ENCODE measurements around the gene EVA1C. TPM values are rescaled to one million over a fixed set of nuclear protein-coding genes. Genes with fewer than 3 reads are reported as not detected.

EVA1C gene
- total and polyA plus RNA-seq, 10 of the 15 experiments (the other 5 are each of a cell fraction or from before 2014, with no cell fraction given): 0.13 to 0.56 (median 0.34) TPM; not detected in 7

- RAD21 ChIA-PET (ENCODE audit: unreplicated experiment): no interaction called here
Observed at GRCh38 chr21:32415451-32416398, 3.2 kb downstream of the EVA1C start.

More at GRCh38 chr21:32415451-32416398, 3.2 kb downstream of the EVA1C start:
- no peaks in the 10 kb centered on the region for H3K9me3 ChIP-seq (replicated peaks; ENCODE audit: control insufficient read depth, insufficient read depth, low read length)
- BruUV-seq (replicated peaks): no TSS peak
- H3K4me2 ChIP-seq (ENCODE audit: control insufficient read depth, insufficient read depth): no peak overlapping the region
- DNase-seq (ENCODE audit: low read depth, low spot score) (no peak), ATAC-seq (no peak), FAIRE-seq (no peak)
- no peaks in the 10 kb centered on the region for H3K36me3 ChIP-seq (ENCODE audit: control insufficient read depth in 2 of 2, insufficient read depth in 2 of 2, low read length in 1 of 2)
- H3K27me3 ChIP-seq (replicated peaks in 1 of 2; ENCODE audit: control insufficient read depth in 2 of 2, insufficient read depth in 2 of 2, low read length in 1 of 2): peaks cover 3 to 5% of the 10 kb centered on the region in 2 experiments; a peak in 2 of 4 replicates
- no peak overlapping the region for H2AFZ ChIP-seq (ENCODE audit: control insufficient read depth, low read depth, low read length)
- TF ChIP-seq SMAD1 (IDR thresholded peaks at IDR 0.05; ENCODE audit: low read depth, partially characterized antibody) (no peak), WRNIP1 (IDR thresholded peaks at IDR 0.05; ENCODE audit: borderline replicate concordance, low read depth, low read length) (no peak), MXI1 (IDR thresholded peaks at IDR 0.05; ENCODE audit: low read depth, low read length) (no peak), HCFC1 (IDR thresholded peaks at IDR 0.05; ENCODE audit: low read length) (no peak), RFX5 (IDR thresholded peaks at IDR 0.05; ENCODE audit: low read depth, low read length) (no peak), EGR1 (IDR thresholded peaks at IDR 0.05; ENCODE audit: borderline replicate concordance in 1 of 2, low read depth in 2 of 2, low read length in 2 of 2) (no peak), POLR2AphosphoS5 (IDR thresholded peaks at IDR 0.05; ENCODE audit: low read length) (no peak), IRF5 (IDR thresholded peaks at IDR 0.05; ENCODE audit: borderline replicate concordance) (no peak), BRCA1 (IDR thresholded peaks at IDR 0.05; ENCODE audit: low read depth, low read length) (no peak), CREM (IDR thresholded peaks at IDR 0.05; ENCODE audit: low read depth) (no peak), NFXL1 (IDR thresholded peaks at IDR 0.05; ENCODE audit: borderline replicate concordance) (no peak), EED (IDR thresholded peaks at IDR 0.05; ENCODE audit: low read depth) (no peak)
- POLR2A ChIA-PET: no interaction called here
- intact Hi-C loops (cut with micrococcal nuclease; ENCODE audit: unreplicated experiment) (no loop called here), in situ Hi-C loops (cut with MboI) (no loop called here)
- no peak overlapping the region for H3K4me3 ChIP-seq
- SMC1A ChIA-PET (ENCODE audit: uncharacterized antibody, unreplicated experiment): interaction anchor here (1.6 kb wide), 1 partner anchor 14 kb away, joined by 3 read pairs; no protein-coding TSS in a partner anchor
- no peaks in the 10 kb centered on the region for H3K4me1 ChIP-seq (ENCODE audit: control insufficient read depth, insufficient read depth, low read length)
- whole genome bisulfite sequencing (ENCODE audit: insufficient coverage, insufficient replicate concordance, low lambda C conversion rate, missing lambda C conversion rate): 33% methylated on average over 10 of the region's 11 CpGs
- no peak overlapping the region for H3K9ac ChIP-seq (ENCODE audit: control insufficient read depth, insufficient read depth, low read length)
- CTCF ChIA-PET: interaction anchor here (0.5 kb wide), 1 partner anchor 732 kb away, joined by 4 read pairs; no protein-coding TSS in a partner anchor
- no peaks in the 10 kb centered on the region for H3K79me2 ChIP-seq (ENCODE audit: control insufficient read depth, insufficient read depth, low read length)
- H3K27ac ChIP-seq (ENCODE audit: control insufficient read depth, insufficient read depth): no peak overlapping the region
- H4K20me1 ChIP-seq (ENCODE audit: control insufficient read depth, insufficient read depth): no peaks in the 10 kb centered on the region
